GM20431 (cell line): Measurements from ENCODE around the gene BGLAP.
"Not testable (repeated sequence)": the region's sequence is repeated elsewhere in the genome, so short reads cannot be mapped to it uniquely, and the experiment has no call there.

ENCODE experiments used
- in situ Hi-C: fragments of 300-500 bp; cut with MseI, MboI; formaldehyde crosslinking; loops from one replicate; pipeline ENCODE4 v1.15.0; 2020; ENCODE audit warnings: low sequenced_read_pairs; ENCODE audit not compliant: unreplicated experiment

The BGLAP gene

DNA sequence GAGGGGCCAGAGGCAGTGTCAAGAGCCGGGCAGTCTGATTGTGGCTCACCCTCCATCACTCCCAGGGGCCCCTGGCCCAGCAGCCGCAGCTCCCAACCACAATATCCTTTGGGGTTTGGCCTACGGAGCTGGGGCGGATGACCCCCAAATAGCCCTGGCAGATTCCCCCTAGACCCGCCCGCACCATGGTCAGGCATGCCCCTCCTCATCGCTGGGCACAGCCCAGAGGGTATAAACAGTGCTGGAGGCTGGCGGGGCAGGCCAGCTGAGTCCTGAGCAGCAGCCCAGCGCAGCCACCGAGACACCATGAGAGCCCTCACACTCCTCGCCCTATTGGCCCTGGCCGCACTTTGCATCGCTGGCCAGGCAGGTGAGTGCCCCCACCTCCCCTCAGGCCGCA, at the start of gene BGLAP:
Gene BGLAP, plus strand, starts transcription at position 259 of the 400 bp plus-strand sequence. Its CDS starts 48 bp downstream, at position 307.
- in situ Hi-C loops = no loop called here

- in situ Hi-C loops = no loop called here
Observed at GRCh38 chr1:156193208-156193487, 48.8 kb upstream of the BGLAP start.

GRCh38 chr1:156193488-156194299, 48.3 kb upstream of the BGLAP start, which contains the start of gene SLC25A44:
SLC25A44 (plus strand) TSS chr1:156194104; CDS start chr1:156199848, 5,744 bp downstream.
- in situ Hi-C loops = no loop called here

DNA sequence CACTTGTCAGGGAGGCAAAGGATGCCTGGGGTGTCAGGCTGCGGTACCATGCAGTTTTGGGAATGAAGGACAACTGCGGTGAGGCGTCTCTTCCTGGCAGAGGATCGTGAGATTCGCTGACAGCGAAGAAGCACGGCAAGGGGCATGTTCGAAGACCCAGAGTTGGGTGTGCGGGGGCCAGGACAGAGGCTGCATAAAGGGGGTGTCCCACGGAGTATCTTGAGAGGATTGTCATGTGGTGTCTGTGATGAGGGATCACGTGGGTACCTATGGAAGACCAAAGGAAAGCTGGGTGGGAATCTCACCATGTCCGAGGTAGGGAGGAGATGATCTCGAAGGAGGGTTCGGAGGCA, 47.7 kb upstream of the BGLAP start:
- in situ Hi-C loops = no loop called here

- in situ Hi-C loops = no loop called here
Observed at GRCh38 chr1:156195853-156196252, 46.1 kb upstream of the BGLAP start.

GRCh38 chr1:156196445-156196844, 45.5 kb upstream of the BGLAP start:
- in situ Hi-C loops = no loop called here

- in situ Hi-C loops = no loop called here
Observed at GRCh38 chr1:156198831-156199349, 43.1 kb upstream of the BGLAP start.

DNA sequence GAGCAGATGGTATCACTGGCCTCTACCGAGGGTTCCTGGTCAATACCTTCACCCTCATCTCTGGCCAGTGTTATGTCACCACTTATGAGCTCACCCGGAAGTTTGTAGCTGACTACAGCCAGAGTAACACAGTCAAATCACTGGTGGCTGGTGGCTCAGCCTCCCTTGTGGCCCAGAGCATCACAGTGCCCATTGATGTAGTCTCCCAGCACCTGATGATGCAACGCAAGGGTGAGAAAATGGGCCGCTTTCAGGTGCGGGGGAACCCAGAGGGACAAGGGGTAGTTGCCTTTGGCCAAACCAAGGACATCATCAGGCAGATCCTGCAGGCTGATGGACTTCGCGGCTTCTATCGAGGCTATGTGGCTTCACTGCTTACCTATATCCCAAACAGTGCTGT, 41.9 kb upstream of the BGLAP start:
- in situ Hi-C loops = no loop called here

DNA sequence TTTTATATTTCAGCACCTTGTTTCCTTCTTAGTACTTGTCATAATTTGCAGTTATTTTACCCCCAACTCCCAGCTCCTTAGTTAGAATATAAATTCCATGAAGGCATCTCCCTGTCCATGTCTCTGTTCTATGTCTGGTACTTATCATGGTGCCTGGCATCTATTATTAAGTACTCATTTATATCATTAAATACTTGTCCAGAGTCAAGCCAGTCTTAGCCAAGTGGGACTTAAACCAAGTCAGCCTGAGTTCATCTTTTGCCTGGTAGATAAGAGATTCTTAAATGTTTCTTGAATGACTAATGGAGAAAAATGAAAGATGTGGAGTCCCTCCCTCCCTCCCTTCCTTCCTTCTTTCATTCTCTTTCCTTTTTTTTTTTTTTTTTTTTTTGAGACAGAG, 38.7 kb upstream of the BGLAP start:
- in situ Hi-C loops = no loop called here

DNA sequence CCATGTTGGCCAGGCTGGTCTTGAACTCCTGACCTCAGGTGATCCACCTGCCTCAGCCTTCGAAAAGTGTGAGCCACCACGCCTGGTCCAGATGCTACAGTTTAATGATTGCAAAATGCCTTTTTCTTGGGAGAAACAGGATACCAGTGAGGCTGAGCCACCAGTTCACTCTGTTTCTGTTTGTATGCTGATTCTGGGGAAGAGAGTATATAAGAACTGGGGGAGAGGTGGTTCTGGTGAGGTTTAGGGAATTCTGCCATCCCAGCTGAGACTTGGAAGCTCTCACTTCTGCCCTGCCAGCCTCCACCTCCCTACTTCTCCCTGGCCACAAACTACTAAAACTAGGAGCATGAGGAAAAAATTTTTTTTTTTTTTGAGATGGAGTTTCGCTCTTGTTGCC, 37.3 kb upstream of the BGLAP start:
- in situ Hi-C loops = no loop called here

DNA sequence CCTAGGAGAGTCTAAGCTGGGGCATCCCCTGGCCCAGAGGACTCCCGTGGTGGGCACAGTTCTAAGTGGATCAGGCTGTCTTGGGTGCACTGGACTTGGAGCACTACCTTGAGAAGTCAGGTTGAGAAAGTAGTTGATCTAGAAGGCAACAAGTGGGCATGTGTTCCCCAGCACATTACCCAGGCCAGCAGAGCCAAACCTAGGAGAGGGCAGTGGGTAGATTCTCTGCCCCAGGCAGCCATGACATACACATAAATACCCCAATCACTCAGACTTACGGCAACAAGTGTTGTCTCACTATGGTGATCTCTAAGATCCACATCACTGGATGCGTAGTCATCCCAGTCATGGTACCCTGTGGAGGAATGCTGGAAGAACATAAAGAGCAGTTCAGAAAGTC, 30.7 kb upstream of the BGLAP start:
- in situ Hi-C loops = no loop called here

DNA sequence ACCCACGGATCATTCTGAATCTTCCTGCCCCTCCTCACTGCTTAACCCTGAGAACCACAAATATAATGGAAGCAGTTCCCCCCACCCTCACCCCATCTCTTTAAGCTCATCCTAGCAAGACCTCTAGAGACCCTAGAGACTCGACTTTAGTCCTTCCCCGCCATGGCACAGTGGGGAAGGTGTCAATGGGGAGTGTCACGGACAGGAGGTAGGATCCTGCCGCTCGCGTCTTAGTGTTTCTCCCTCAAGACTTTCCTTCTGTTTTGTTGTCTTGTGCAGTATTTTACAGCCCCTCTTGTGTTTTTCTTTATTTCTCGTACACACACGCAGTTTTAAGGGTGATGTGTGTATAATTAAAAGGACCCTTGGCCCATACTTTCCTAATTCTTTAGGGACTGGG, 29.9 kb upstream of the BGLAP start:
- in situ Hi-C loops = no loop called here

GRCh38 chr1:156212833-156213643, 28.9 kb upstream of the BGLAP start, which contains the start of gene PMF1:
PMF1 (plus strand) TSS chr1:156213007; CDS start chr1:156213016, 9 bp downstream.
- in situ Hi-C loops = no loop called here

DNA sequence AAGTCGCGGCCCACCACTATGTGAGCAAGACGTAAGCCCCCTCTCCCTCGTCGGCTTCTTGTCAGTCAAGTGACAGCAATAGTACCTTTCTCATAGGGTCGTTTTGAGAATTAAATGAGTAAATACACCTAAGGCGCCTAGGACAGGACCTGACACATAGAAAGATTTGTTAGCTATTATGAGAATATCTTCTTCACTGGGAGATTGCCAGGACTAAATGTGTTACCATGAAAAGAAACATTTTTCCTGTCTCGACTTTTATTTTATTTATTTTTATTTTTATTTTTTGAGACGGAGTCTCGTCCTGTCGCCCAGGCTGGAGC, 28.4 kb upstream of the BGLAP start:
- in situ Hi-C loops = no loop called here

DNA sequence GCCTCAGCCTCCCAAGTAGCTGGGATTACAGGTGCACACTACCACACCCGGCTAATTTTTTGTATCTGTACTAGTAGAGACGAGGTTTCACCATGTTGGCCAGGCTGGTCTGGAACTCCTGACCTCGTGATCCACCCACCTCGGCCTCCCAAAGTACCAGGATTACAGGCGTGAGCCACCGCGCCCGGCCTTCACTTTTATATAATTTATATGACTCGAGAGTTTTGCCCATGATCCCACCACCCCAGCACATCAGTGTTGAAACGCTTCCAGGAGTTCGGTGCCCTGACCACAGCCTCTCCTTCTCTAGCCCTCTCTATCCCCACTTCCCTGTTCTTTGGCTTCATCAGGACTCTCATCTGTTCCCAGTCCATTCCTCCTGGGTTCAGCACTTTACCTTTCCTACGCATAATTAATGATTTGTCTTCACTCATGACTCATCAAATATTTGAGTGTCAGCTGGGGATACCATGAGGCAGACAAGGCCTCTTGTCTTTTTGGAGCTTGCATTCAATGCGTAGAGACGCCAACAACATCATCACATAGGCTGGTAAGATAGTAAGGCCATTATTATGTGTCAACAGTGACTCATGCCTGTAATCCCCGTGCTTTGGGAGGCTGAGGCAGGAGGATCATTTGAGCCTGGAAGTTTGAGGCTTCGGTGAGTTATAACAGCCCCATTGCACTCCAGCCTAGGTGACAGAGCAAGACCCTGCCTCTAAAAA, 27.8 kb upstream of the BGLAP start:
- in situ Hi-C loops = no loop called here

- in situ Hi-C loops = not testable (repeated sequence)
Observed at GRCh38 chr1:156216361-156217086, 25.5 kb upstream of the BGLAP start.

- in situ Hi-C loops = no loop called here
Observed at GRCh38 chr1:156217871-156218270, 24.1 kb upstream of the BGLAP start.

DNA sequence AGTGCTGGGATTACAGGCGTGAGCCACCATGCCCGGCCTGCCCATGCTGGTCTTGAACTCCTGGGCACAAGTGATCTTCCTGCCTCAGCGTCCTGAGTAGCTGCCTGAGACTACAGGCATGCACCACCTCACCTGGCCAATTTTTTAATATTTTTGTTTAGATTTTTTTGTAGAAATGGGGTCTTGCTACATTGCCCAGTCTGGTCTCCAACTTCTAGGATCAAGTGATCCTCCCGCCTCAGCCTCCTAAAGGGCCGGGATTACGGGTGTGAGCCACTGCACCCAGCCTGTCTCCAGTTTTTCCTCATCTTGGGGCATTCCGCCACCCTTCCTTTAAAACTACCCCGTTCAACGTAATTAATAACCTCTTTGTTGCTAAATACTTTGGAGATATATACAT, 21.8 kb upstream of the BGLAP start:
- in situ Hi-C loops = no loop called here

DNA sequence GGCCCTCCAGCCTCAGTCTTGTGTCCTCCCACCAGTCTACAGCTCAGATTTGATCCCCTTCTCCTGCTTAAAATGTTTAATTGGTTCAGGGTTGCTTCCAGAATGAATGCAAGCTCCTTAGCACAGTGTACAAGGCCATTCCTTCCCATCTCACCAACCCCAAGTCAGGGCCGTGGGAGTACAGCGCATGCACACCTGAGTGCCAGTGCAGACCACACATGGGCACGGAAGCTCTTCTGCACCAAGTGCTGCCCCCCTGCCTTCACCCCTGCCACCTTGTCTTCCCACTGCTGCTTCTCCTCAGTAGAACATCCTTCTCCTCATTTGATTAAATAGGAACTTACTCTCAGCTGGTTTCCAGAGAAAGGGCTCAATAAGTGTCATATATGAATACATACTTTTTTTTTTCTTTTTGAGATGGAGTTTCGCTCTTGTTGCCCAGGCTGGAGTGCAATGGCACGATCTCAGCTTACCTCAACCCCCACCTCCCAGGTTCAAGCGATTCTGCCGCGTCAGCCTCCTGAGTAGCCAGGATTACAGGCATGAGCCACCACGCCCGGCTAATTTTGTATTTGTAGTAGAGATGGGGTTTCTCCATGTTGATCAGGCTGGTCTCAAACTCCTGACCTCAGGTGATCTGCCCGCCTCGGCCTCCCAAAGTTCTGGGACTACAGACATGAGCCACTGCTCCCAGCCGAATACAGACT, 19.8 kb upstream of the BGLAP start:
- in situ Hi-C loops = no loop called here

DNA sequence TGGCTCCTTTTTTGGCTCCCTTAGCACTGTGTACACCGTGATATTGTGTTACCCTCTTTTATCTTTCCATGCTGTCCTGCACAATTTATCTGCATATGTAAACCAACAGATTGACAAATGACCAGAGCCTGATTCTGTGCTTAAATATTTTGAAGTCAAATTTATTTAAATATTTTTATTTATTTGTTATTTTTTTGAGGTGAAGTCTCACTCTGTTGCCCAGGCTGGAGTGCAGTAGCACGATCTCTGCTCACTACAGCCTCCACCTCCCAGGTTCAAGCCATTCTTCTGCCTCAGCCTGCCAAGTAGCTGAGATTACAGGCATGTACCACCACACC, 16.3 kb upstream of the BGLAP start:
- in situ Hi-C loops = no loop called here
